Daoy (cell line): ENCODE measurements around the gene HLA-C. TPM values are rescaled to one million over a fixed set of nuclear protein-coding genes. Genes with fewer than 3 reads are reported as not detected.

Experiments
- total RNA-seq: library from RNA; depleted of rRNA; stranded (reverse); fragments of >200 nt; shearing (Covaris generic); gene quantifications from 2 replicates; pipeline ENCODE4 v1.2.3, GENCODE V29; 2014; rRNA removed

The HLA-C gene
- total RNA-seq, 1 experiment from 2014 or later: 431 TPM

Other genes starting within 250 kb of the HLA-C start
- not detected in 2 replicates for gene C6orf15, start 159.5 kb downstream of the HLA-C start, total RNA-seq
- 0.23 and 1.5 TPM in 2 replicates for gene PSORS1C1, start 157.3 kb downstream of the HLA-C start, total RNA-seq
- gene CDSN, start 151.6 kb downstream of the HLA-C start, total RNA-seq: not detected in 2 replicates
- not detected in 2 replicates for gene PSORS1C2, start 133.0 kb downstream of the HLA-C start, total RNA-seq
- 41.5 and 42.0 TPM in 2 replicates for gene CCHCR1, start 114.3 kb downstream of the HLA-C start, total RNA-seq
- 47.5 and 48.2 TPM in 2 replicates for gene TCF19, start 113.5 kb downstream of the HLA-C start, total RNA-seq
- gene POU5F1, start 101.4 kb downstream of the HLA-C start, total RNA-seq: 5.6 and 12.2 TPM in 2 replicates
- gene HLA-B, start 85.1 kb upstream of the HLA-C start, total RNA-seq: 415 and 797 TPM in 2 replicates
- gene MICA, start 131.5 kb upstream of the HLA-C start, total RNA-seq: 34.9 and 44.1 TPM in 2 replicates
- 24.9 and 27.3 TPM in 2 replicates for gene MICB, start 226.1 kb upstream of the HLA-C start, total RNA-seq